ENCODE measurements around the gene BPIFA3. TPM values are rescaled to one million over a fixed set of nuclear protein-coding genes. Genes with fewer than 3 reads are reported as not detected.

BPIFA3 gene
- total RNA-seq, 2 donors from 2014 or later, result not detected

- H3K27ac Mint-ChIP-seq, result no peak overlapping the region
- no peaks in the 10 kb centered on the region for H3K9me3 Mint-ChIP-seq
- H3K36me3 Mint-ChIP-seq (ENCODE audit: low read depth), result no peaks in the 10 kb centered on the region
- H3K4me1 Mint-ChIP-seq, result no peaks in the 10 kb centered on the region
- H3K4me3 Mint-ChIP-seq, result no peak overlapping the region
- ATAC-seq (replicated peaks), result no peak
- peaks cover 18% of the 10 kb centered on the region for H3K27me3 Mint-ChIP-seq
These were observed 19.2 kb downstream of the BPIFA3 start for GRCh38 chr20:33236351-33236750.

- no peaks in the 10 kb centered on the region for H3K9me3 Mint-ChIP-seq
- peaks cover 22% of the 10 kb centered on the region for H3K27me3 Mint-ChIP-seq
- ATAC-seq (replicated peaks), result no peak
- no peaks in the 10 kb centered on the region for H3K36me3 Mint-ChIP-seq (ENCODE audit: low read depth)
- H3K27ac Mint-ChIP-seq, result no peak overlapping the region
- no peak overlapping the region for H3K4me3 Mint-ChIP-seq
- no peaks in the 10 kb centered on the region for H3K4me1 Mint-ChIP-seq
These were observed 20.8 kb downstream of the BPIFA3 start for GRCh38 chr20:33237989-33238388.

- ATAC-seq (replicated peaks), result no peak
- Mint-ChIP-seq H3K27me3 (peaks cover 19% of the 10 kb centered on the region), H3K36me3 (ENCODE audit: low read depth) (no peaks in the 10 kb centered on the region), H3K4me3 (no peak overlapping the region), H3K9me3 (no peaks in the 10 kb centered on the region), H3K4me1 (no peaks in the 10 kb centered on the region), H3K27ac (no peak overlapping the region)
These were observed 22.3 kb downstream of the BPIFA3 start for GRCh38 chr20:33239418-33239817.

GRCh38 chr20:33239979-33240736 lies 23.0 kb downstream of the BPIFA3 start:
- Mint-ChIP-seq H3K4me1 (no peaks in the 10 kb centered on the region), H3K4me3 (no peak overlapping the region), H3K27ac (no peak overlapping the region), H3K36me3 (ENCODE audit: low read depth) (no peaks in the 10 kb centered on the region), H3K9me3 (no peaks in the 10 kb centered on the region), H3K27me3 (peaks cover 19% of the 10 kb centered on the region)
- ATAC-seq (replicated peaks), result no peak

GRCh38 chr20:33240923-33241322 lies 23.8 kb downstream of the BPIFA3 start:
- Mint-ChIP-seq H3K36me3 (ENCODE audit: low read depth) (no peaks in the 10 kb centered on the region), H3K27me3 (peaks cover 19% of the 10 kb centered on the region), H3K9me3 (no peaks in the 10 kb centered on the region), H3K4me3 (no peak overlapping the region), H3K27ac (no peak overlapping the region), H3K4me1 (no peaks in the 10 kb centered on the region)
- no peak for ATAC-seq (replicated peaks)

- ATAC-seq (replicated peaks), result no peak
- Mint-ChIP-seq H3K9me3 (no peaks in the 10 kb centered on the region), H3K36me3 (ENCODE audit: low read depth) (no peaks in the 10 kb centered on the region), H3K4me3 (no peak overlapping the region), H3K27me3 (peaks cover 19% of the 10 kb centered on the region), H3K27ac (no peak overlapping the region), H3K4me1 (no peaks in the 10 kb centered on the region)
These were observed 25.4 kb downstream of the BPIFA3 start for GRCh38 chr20:33242319-33243100.

- ATAC-seq (replicated peaks), result no peak
- no peak overlapping the region for H3K27ac Mint-ChIP-seq
- H3K36me3 Mint-ChIP-seq (ENCODE audit: low read depth), result no peaks in the 10 kb centered on the region
- H3K27me3 Mint-ChIP-seq, result peaks cover 5% of the 10 kb centered on the region
- H3K4me1 Mint-ChIP-seq, result no peaks in the 10 kb centered on the region
- H3K4me3 Mint-ChIP-seq, result no peak overlapping the region
- H3K9me3 Mint-ChIP-seq, result no peaks in the 10 kb centered on the region
These were observed 28.9 kb downstream of the BPIFA3 start for GRCh38 chr20:33246077-33246476.

GRCh38 chr20:33249456-33249855 lies 32.3 kb downstream of the BPIFA3 start:
- Mint-ChIP-seq H3K9me3 (no peaks in the 10 kb centered on the region), H3K27me3 (peaks cover 5% of the 10 kb centered on the region), H3K27ac (no peak overlapping the region), H3K36me3 (ENCODE audit: low read depth) (no peaks in the 10 kb centered on the region), H3K4me3 (no peak overlapping the region), H3K4me1 (no peaks in the 10 kb centered on the region)
- ATAC-seq (replicated peaks), result no peak

- Mint-ChIP-seq H3K27me3 (peaks cover 5% of the 10 kb centered on the region), H3K27ac (no peak overlapping the region), H3K36me3 (ENCODE audit: low read depth) (no peaks in the 10 kb centered on the region), H3K4me3 (no peak overlapping the region), H3K4me1 (no peaks in the 10 kb centered on the region), H3K9me3 (no peaks in the 10 kb centered on the region)
- ATAC-seq (replicated peaks), result no peak
These were observed 33.5 kb downstream of the BPIFA3 start for GRCh38 chr20:33250666-33251065.

- Mint-ChIP-seq H3K4me1 (no peaks in the 10 kb centered on the region), H3K27ac (no peak overlapping the region), H3K36me3 (ENCODE audit: low read depth) (no peaks in the 10 kb centered on the region), H3K27me3 (peaks cover 5% of the 10 kb centered on the region), H3K4me3 (no peak overlapping the region), H3K9me3 (no peaks in the 10 kb centered on the region)
- ATAC-seq (replicated peaks), result no peak
These were observed 34.3 kb downstream of the BPIFA3 start for GRCh38 chr20:33251496-33251895.

GRCh38 chr20:33252460-33252859 lies 35.3 kb downstream of the BPIFA3 start:
- Mint-ChIP-seq H3K27ac (no peak overlapping the region), H3K4me3 (no peak overlapping the region), H3K4me1 (no peaks in the 10 kb centered on the region), H3K36me3 (ENCODE audit: low read depth) (no peaks in the 10 kb centered on the region), H3K27me3 (peaks cover 5% of the 10 kb centered on the region), H3K9me3 (no peaks in the 10 kb centered on the region)
- ATAC-seq (replicated peaks), result no peak

- H3K27ac Mint-ChIP-seq, result no peak overlapping the region
- no peaks in the 10 kb centered on the region for H3K9me3 Mint-ChIP-seq
- no peaks in the 10 kb centered on the region for H3K4me1 Mint-ChIP-seq
- no peak overlapping the region for H3K4me3 Mint-ChIP-seq
- peaks cover 5% of the 10 kb centered on the region for H3K27me3 Mint-ChIP-seq
- ATAC-seq (replicated peaks), result no peak
- H3K36me3 Mint-ChIP-seq (ENCODE audit: low read depth), result no peaks in the 10 kb centered on the region
These were observed 37.9 kb downstream of the BPIFA3 start for GRCh38 chr20:33255005-33255404.

- Mint-ChIP-seq H3K27ac (no peak overlapping the region), H3K27me3 (peaks cover 23% of the 10 kb centered on the region), H3K36me3 (ENCODE audit: low read depth) (no peaks in the 10 kb centered on the region), H3K4me1 (no peaks in the 10 kb centered on the region), H3K4me3 (no peak overlapping the region), H3K9me3 (no peaks in the 10 kb centered on the region)
- ATAC-seq (replicated peaks), result no peak
These were observed 40.1 kb downstream of the BPIFA3 start for GRCh38 chr20:33257237-33257636.

GRCh38 chr20:33259371-33259770 lies 42.2 kb downstream of the BPIFA3 start:
- no peak overlapping the region for H3K27ac Mint-ChIP-seq
- peaks cover 26% of the 10 kb centered on the region for H3K27me3 Mint-ChIP-seq
- no peaks in the 10 kb centered on the region for H3K4me1 Mint-ChIP-seq
- no peaks in the 10 kb centered on the region for H3K36me3 Mint-ChIP-seq (ENCODE audit: low read depth)
- ATAC-seq (replicated peaks), result no peak
- H3K4me3 Mint-ChIP-seq, result no peak overlapping the region
- no peaks in the 10 kb centered on the region for H3K9me3 Mint-ChIP-seq

GRCh38 chr20:33261465-33261864 lies 44.3 kb downstream of the BPIFA3 start:
- no peak overlapping the region for H3K4me3 Mint-ChIP-seq
- peaks cover 27% of the 10 kb centered on the region for H3K27me3 Mint-ChIP-seq
- H3K27ac Mint-ChIP-seq, result no peak overlapping the region
- no peak for ATAC-seq (replicated peaks)
- H3K4me1 Mint-ChIP-seq, result no peaks in the 10 kb centered on the region
- H3K36me3 Mint-ChIP-seq (ENCODE audit: low read depth), result no peaks in the 10 kb centered on the region
- H3K9me3 Mint-ChIP-seq, result no peaks in the 10 kb centered on the region
